Ecto neural progenitor cell (in vitro differentiated cells): ENCODE results near the gene SLC31A1.

Experiments used
- DNase-seq: peaks from one replicate; pipeline ENCODE4 v3.0.0-alpha.2; 2018; ENCODE audit warnings: low spot score

SLC31A1 gene

GRCh38 chr9:113221003-113221799, at the start of gene SLC31A1, which contains the start of gene FKBP15:
SLC31A1 (plus strand) TSS chr9:113221544; CDS start chr9:113256149, 34,605 bp downstream.
FKBP15 (minus strand) TSS chr9:113221277; CDS start chr9:113221243, 34 bp downstream.
- DNase-seq, result peak; percentile 99

- no peak for DNase-seq
Observed at GRCh38 chr9:113173341-113173740, 48.0 kb upstream of the SLC31A1 start.

GRCh38 chr9:113176803-113177202, 44.5 kb upstream of the SLC31A1 start:
- DNase-seq, result no peak

- DNase-seq, result no peak
Observed at GRCh38 chr9:113177251-113177650, 44.1 kb upstream of the SLC31A1 start.

GRCh38 chr9:113178087-113178486, 43.3 kb upstream of the SLC31A1 start:
- no peak for DNase-seq

- no peak for DNase-seq
Observed at GRCh38 chr9:113179839-113180238, 41.5 kb upstream of the SLC31A1 start.

GRCh38 chr9:113181165-113181564, 40.2 kb upstream of the SLC31A1 start:
- DNase-seq, result no peak

- DNase-seq, result no peak
Observed at GRCh38 chr9:113183956-113184488, 37.3 kb upstream of the SLC31A1 start.

GRCh38 chr9:113184539-113184938, 36.8 kb upstream of the SLC31A1 start:
- no peak for DNase-seq

- no peak for DNase-seq
Observed at GRCh38 chr9:113185271-113185670, 36.1 kb upstream of the SLC31A1 start.

GRCh38 chr9:113186137-113186755, 35.1 kb upstream of the SLC31A1 start:
- no peak for DNase-seq

- no peak for DNase-seq
Observed at GRCh38 chr9:113187929-113188595, 33.3 kb upstream of the SLC31A1 start.

GRCh38 chr9:113192455-113192854, 28.9 kb upstream of the SLC31A1 start:
- DNase-seq, result no peak

GRCh38 chr9:113199683-113200329, 21.5 kb upstream of the SLC31A1 start:
- no peak for DNase-seq

- DNase-seq, result no peak
Observed at GRCh38 chr9:113205432-113205831, 15.9 kb upstream of the SLC31A1 start.

- DNase-seq, result no peak
Observed at GRCh38 chr9:113205861-113206260, 15.5 kb upstream of the SLC31A1 start.

- no peak for DNase-seq
Observed at GRCh38 chr9:113210815-113211214, 10.5 kb upstream of the SLC31A1 start.

GRCh38 chr9:113215132-113215531, 6.2 kb upstream of the SLC31A1 start:
- no peak for DNase-seq

GRCh38 chr9:113216406-113216805, 4.9 kb upstream of the SLC31A1 start:
- no peak for DNase-seq

- no peak for DNase-seq
Observed at GRCh38 chr9:113219186-113219936, 2.0 kb upstream of the SLC31A1 start.

- DNase-seq, result no peak
Observed at GRCh38 chr9:113219969-113220368, 1.4 kb upstream of the SLC31A1 start.
